HUES48 (cell line): ENCODE measurements around the gene SCGB1D4.
"Not testable (repeated sequence)": the region's sequence is repeated elsewhere in the genome, so short reads cannot be mapped to it uniquely, and the experiment has no call there.

ENCODE experiments used
- H3K27ac ChIP-seq: one replicate; pipeline ENCODE4 v1.7.0; 2013; ENCODE audit warnings: low read depth, low read length, inconsistent platforms
- H3K27me3 ChIP-seq: 2 replicates; pipeline ENCODE4 v1.6.1; 2013; ENCODE audit warnings: mild to moderate bottlenecking, low read length; ENCODE audit not compliant: control insufficient read depth, insufficient read depth
- H3K36me3 ChIP-seq: 2 replicates; pipeline ENCODE4 v1.6.1; 2013; ENCODE audit warnings: low read length; ENCODE audit not compliant: control insufficient read depth, insufficient read depth
- H3K4me1 ChIP-seq: 2 replicates; pipeline ENCODE4 v1.6.1; 2013; ENCODE audit warnings: mild to moderate bottlenecking, low read length; ENCODE audit not compliant: control insufficient read depth, insufficient read depth
- H3K4me3 ChIP-seq: 2 replicates; pipeline ENCODE4 v1.5.1; 2013; ENCODE audit warnings: mild to moderate bottlenecking, low read depth, low read length
- H3K9ac ChIP-seq: 2 replicates; pipeline ENCODE4 v1.6.1; 2013; ENCODE audit warnings: mild to moderate bottlenecking, low read depth, low read length, moderate library complexity
- H3K9me3 ChIP-seq: 2 replicates; pipeline ENCODE4 v1.6.1; 2013; ENCODE audit warnings: low read length; ENCODE audit not compliant: control insufficient read depth, insufficient read depth

The SCGB1D4 gene

GRCh38 chr11:62331264-62331663 is 32.4 kb upstream of the SCGB1D4 start:
- H3K27me3 ChIP-seq, H3K36me3 ChIP-seq, H3K9me3 ChIP-seq, H3K4me3 ChIP-seq, H3K27ac ChIP-seq, H3K9ac ChIP-seq, H3K4me1 ChIP-seq: not testable (repeated sequence)

- H3K9me3 ChIP-seq, H3K36me3 ChIP-seq, H3K9ac ChIP-seq, H3K27me3 ChIP-seq, H3K4me3 ChIP-seq, H3K27ac ChIP-seq: not testable (repeated sequence)
- peaks cover 17% of the 10 kb centered on the region for H3K4me1 ChIP-seq
Measured at GRCh38 chr11:62327541-62327940, 28.7 kb upstream of the SCGB1D4 start.

- not testable (repeated sequence) for H3K9ac ChIP-seq, H3K9me3 ChIP-seq, H3K4me3 ChIP-seq, H3K27me3 ChIP-seq, H3K36me3 ChIP-seq, H3K27ac ChIP-seq
- peaks cover 17% of the 10 kb centered on the region for H3K4me1 ChIP-seq
Measured at GRCh38 chr11:62326719-62327118, 27.8 kb upstream of the SCGB1D4 start.

GRCh38 chr11:62325781-62326180 is 26.9 kb upstream of the SCGB1D4 start:
- H3K27ac ChIP-seq, H3K27me3 ChIP-seq, H3K4me3 ChIP-seq, H3K36me3 ChIP-seq, H3K9ac ChIP-seq, H3K9me3 ChIP-seq: not testable (repeated sequence)
- peaks cover 17% of the 10 kb centered on the region for H3K4me1 ChIP-seq

- no peak overlapping the region for H3K27ac ChIP-seq
- no peak overlapping the region for H3K4me3 ChIP-seq
- no peaks in the 10 kb centered on the region for H3K9me3 ChIP-seq
Measured at GRCh38 chr11:62324731-62325556, 26.1 kb upstream of the SCGB1D4 start.

GRCh38 chr11:62322524-62322923 is 23.6 kb upstream of the SCGB1D4 start:
- H3K9me3 ChIP-seq, result no peaks in the 10 kb centered on the region
- no peak overlapping the region for H3K4me3 ChIP-seq
- H3K4me1 ChIP-seq, result peaks cover 17% of the 10 kb centered on the region
- no peaks in the 10 kb centered on the region for H3K36me3 ChIP-seq
- no peak overlapping the region for H3K27ac ChIP-seq
- no peak overlapping the region for H3K9ac ChIP-seq
- H3K27me3 ChIP-seq, result no peaks in the 10 kb centered on the region

More at GRCh38 chr11:62324731-62325556, 26.1 kb upstream of the SCGB1D4 start:
- no peaks in the 10 kb centered on the region for H3K36me3 ChIP-seq
- no peaks in the 10 kb centered on the region for H3K27me3 ChIP-seq
- H3K4me1 ChIP-seq, result peaks cover 17% of the 10 kb centered on the region
- H3K9ac ChIP-seq, result no peak overlapping the region

GRCh38 chr11:62315431-62315830 is 16.6 kb upstream of the SCGB1D4 start:
- no peak overlapping the region for H3K4me3 ChIP-seq
- H3K27ac ChIP-seq, result no peak overlapping the region
- H3K4me1 ChIP-seq, result no peaks in the 10 kb centered on the region
- no peaks in the 10 kb centered on the region for H3K9me3 ChIP-seq
- H3K36me3 ChIP-seq, result no peaks in the 10 kb centered on the region
- H3K27me3 ChIP-seq, result no peaks in the 10 kb centered on the region
- H3K9ac ChIP-seq, result no peak overlapping the region

- Histone ChIP-seq H3K9me3 (no peaks in the 10 kb centered on the region), H3K36me3 (no peaks in the 10 kb centered on the region), H3K27me3 (no peaks in the 10 kb centered on the region), H3K4me3 (no peak overlapping the region), H3K9ac (no peak overlapping the region), H3K27ac (no peak overlapping the region), H3K4me1 (no peaks in the 10 kb centered on the region)
Measured at GRCh38 chr11:62309991-62310390, 11.1 kb upstream of the SCGB1D4 start.

- no peaks in the 10 kb centered on the region; the same call in 1 of the 2 replicates for H3K27me3 ChIP-seq
- H3K9me3 ChIP-seq, result no peaks in the 10 kb centered on the region
- H3K27ac ChIP-seq, result no peak overlapping the region
- H3K4me1 ChIP-seq, result no peaks in the 10 kb centered on the region
- no peak overlapping the region for H3K4me3 ChIP-seq
- H3K36me3 ChIP-seq, result no peaks in the 10 kb centered on the region
- no peak overlapping the region for H3K9ac ChIP-seq
Measured at GRCh38 chr11:62307950-62308349, 9.1 kb upstream of the SCGB1D4 start.

GRCh38 chr11:62306227-62306626 is 7.4 kb upstream of the SCGB1D4 start:
- Histone ChIP-seq H3K9me3 (no peaks in the 10 kb centered on the region), H3K27me3 (no peaks in the 10 kb centered on the region; the same call in 1 of the 2 replicates), H3K36me3 (no peaks in the 10 kb centered on the region), H3K9ac (no peak overlapping the region), H3K27ac (no peak overlapping the region), H3K4me3 (no peak overlapping the region), H3K4me1 (no peaks in the 10 kb centered on the region)

GRCh38 chr11:62295504-62295903 is 3.4 kb downstream of the SCGB1D4 start:
- Histone ChIP-seq H3K4me3 (no peak overlapping the region), H3K4me1 (no peaks in the 10 kb centered on the region), H3K9ac (no peak overlapping the region), H3K27ac (no peak overlapping the region), H3K27me3 (no peaks in the 10 kb centered on the region), H3K9me3 (no peaks in the 10 kb centered on the region), H3K36me3 (no peaks in the 10 kb centered on the region)
